ENCODE measurements around the gene LDLRAP1. TPM values are rescaled to one million over a fixed set of nuclear protein-coding genes. Genes with fewer than 3 reads are reported as not detected.

LDLRAP1 gene
- total RNA-seq, 1 donor: 18.5 TPM

DNA sequence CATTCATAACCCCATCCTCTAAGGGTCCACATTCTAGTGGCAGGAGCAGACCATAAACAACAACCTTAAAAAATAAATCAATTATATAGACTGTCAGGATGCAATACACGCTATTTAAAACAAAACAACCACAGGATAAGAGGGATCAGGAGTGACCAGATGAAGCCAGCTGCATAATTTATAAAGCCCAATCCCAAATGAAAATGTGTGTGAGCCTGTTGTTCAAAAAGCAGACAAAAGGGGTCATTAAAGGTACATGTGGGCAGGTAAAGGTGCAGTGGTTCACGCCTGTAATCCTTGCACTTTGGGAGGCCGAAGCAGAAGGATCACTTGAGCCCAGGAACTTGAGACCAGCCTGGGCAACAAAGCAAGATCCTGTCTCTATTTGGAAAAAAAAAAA is 10.4 kb upstream of the LDLRAP1 start:
- Histone ChIP-seq H4K20me1 (ENCODE audit: insufficient read depth, low read length) (no peaks in the 10 kb centered on the region), H2AFZ (ENCODE audit: low read length) (no peak overlapping the region)

DNA sequence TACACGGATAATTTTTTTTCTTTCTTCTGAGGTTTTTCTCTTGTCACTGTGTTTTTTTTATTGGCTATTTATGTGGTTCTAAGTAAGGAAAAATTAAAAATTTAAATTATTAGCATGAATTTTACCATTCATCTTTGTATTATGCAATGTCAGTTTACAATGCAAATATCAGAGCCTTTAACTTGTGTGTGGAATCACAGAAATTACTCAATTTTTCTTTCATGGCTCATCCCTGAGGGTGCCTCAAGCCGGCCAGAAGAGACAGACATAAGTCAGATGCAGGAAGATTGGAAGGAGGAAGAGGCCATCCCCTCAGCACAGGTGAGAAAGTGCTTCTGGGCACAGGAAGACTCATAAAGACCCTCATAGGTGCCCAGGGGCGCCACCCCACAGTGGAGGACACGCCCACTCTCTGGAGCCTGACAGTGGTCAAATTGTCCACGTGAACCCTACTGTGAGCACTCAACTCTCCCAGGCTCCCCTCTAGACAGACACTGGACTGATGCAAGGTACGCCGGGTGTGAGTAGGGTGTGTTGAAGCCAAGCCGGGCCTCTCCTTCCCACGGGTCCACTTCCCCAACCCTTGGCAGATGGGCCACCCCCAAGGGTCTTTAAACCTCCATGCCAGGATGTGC is 9.5 kb upstream of the LDLRAP1 start:
- Histone ChIP-seq H3K4me2 (ENCODE audit: insufficient read depth, low read length) (no peak overlapping the region), H4K20me1 (ENCODE audit: insufficient read depth, low read length) (no peaks in the 10 kb centered on the region), H3K36me3 (ENCODE audit: insufficient read depth, low read length) (no peaks in the 10 kb centered on the region), H3K9me3 (ENCODE audit: low read depth, low read length) (no peaks in the 10 kb centered on the region), H3K79me2 (ENCODE audit: insufficient read depth, low read length) (no peaks in the 10 kb centered on the region), H2AFZ (ENCODE audit: low read length) (no peak overlapping the region), H3K27ac (ENCODE audit: low read depth, low read length) (no peak overlapping the region), H3K27me3 (ENCODE audit: insufficient read depth, low read length) (peaks cover 9% of the 10 kb centered on the region), H3K4me1 (ENCODE audit: insufficient read depth, low read length) (peaks cover 3% of the 10 kb centered on the region), H3K4me3 (ENCODE audit: insufficient read depth, low read length) (no peak overlapping the region)
- TF ChIP-seq, protein P1, sequence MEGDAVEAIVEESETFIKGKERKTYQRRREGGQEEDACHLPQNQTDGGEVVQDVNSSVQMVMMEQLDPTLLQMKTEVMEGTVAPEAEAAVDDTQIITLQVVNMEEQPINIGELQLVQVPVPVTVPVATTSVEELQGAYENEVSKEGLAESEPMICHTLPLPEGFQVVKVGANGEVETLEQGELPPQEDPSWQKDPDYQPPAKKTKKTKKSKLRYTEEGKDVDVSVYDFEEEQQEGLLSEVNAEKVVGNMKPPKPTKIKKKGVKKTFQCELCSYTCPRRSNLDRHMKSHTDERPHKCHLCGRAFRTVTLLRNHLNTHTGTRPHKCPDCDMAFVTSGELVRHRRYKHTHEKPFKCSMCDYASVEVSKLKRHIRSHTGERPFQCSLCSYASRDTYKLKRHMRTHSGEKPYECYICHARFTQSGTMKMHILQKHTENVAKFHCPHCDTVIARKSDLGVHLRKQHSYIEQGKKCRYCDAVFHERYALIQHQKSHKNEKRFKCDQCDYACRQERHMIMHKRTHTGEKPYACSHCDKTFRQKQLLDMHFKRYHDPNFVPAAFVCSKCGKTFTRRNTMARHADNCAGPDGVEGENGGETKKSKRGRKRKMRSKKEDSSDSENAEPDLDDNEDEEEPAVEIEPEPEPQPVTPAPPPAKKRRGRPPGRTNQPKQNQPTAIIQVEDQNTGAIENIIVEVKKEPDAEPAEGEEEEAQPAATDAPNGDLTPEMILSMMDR (IDR thresholded peaks at IDR 0.05; ENCODE audit: extremely low read depth, low read depth, low read length): no peak
- peak; percentile 80 for DNase-seq (ENCODE audit: insufficient read length, low spot score, missing footprints)

More for the DNA sequence above, 10.4 kb upstream of the LDLRAP1 start:
- Histone ChIP-seq H3K4me1 (ENCODE audit: insufficient read depth, low read length) (peaks cover 3% of the 10 kb centered on the region), H3K9me3 (ENCODE audit: low read depth, low read length) (no peaks in the 10 kb centered on the region), H3K79me2 (ENCODE audit: insufficient read depth, low read length) (no peaks in the 10 kb centered on the region), H3K27ac (ENCODE audit: low read depth, low read length) (no peak overlapping the region), H3K36me3 (ENCODE audit: insufficient read depth, low read length) (no peaks in the 10 kb centered on the region), H3K4me3 (ENCODE audit: insufficient read depth, low read length) (no peak overlapping the region), H3K4me2 (ENCODE audit: insufficient read depth, low read length) (no peak overlapping the region), H3K27me3 (ENCODE audit: insufficient read depth, low read length) (peaks cover 9% of the 10 kb centered on the region)
- TF ChIP-seq, protein P1 (IDR thresholded peaks at IDR 0.05; ENCODE audit: extremely low read depth, low read depth, low read length): no peak
- peak; percentile 64 for DNase-seq (ENCODE audit: insufficient read length, low spot score, missing footprints)

DNA sequence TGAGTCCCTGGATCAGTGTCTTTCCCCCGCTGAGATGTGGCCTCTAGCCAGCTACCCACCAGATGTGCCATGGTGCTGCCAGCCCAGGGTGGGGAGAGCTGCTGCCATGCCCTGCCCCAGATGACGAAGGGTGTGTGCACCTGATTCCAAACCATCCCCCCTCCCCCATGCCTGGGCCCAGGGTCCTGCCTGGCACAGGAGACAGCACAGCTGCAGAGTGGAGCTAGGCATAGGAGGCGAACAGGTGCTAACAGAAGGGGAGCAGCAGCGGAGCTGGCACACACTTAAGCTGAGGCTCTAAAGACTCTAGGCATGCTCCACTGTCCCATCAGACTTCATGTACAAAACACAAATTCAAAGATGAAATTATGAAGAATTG is 9.0 kb upstream of the LDLRAP1 start:
- no peak overlapping the region for H3K27ac ChIP-seq (ENCODE audit: low read depth, low read length)
- TF ChIP-seq, protein P1 (IDR thresholded peaks at IDR 0.05; ENCODE audit: extremely low read depth, low read depth, low read length): no peak
- H3K27me3 ChIP-seq (ENCODE audit: insufficient read depth, low read length): peaks cover 9% of the 10 kb centered on the region
- peaks cover 3% of the 10 kb centered on the region for H3K4me1 ChIP-seq (ENCODE audit: insufficient read depth, low read length)
- H3K36me3 ChIP-seq (ENCODE audit: insufficient read depth, low read length): no peaks in the 10 kb centered on the region
- H3K4me3 ChIP-seq (ENCODE audit: insufficient read depth, low read length): no peak overlapping the region
- H3K79me2 ChIP-seq (ENCODE audit: insufficient read depth, low read length): no peaks in the 10 kb centered on the region
- H3K9me3 ChIP-seq (ENCODE audit: low read depth, low read length): no peaks in the 10 kb centered on the region
- peak; percentile 47 for DNase-seq (ENCODE audit: insufficient read length, low spot score, missing footprints)
- no peaks in the 10 kb centered on the region for H4K20me1 ChIP-seq (ENCODE audit: insufficient read depth, low read length)
- no peak overlapping the region for H3K4me2 ChIP-seq (ENCODE audit: insufficient read depth, low read length)
- no peak overlapping the region for H2AFZ ChIP-seq (ENCODE audit: low read length)

DNA sequence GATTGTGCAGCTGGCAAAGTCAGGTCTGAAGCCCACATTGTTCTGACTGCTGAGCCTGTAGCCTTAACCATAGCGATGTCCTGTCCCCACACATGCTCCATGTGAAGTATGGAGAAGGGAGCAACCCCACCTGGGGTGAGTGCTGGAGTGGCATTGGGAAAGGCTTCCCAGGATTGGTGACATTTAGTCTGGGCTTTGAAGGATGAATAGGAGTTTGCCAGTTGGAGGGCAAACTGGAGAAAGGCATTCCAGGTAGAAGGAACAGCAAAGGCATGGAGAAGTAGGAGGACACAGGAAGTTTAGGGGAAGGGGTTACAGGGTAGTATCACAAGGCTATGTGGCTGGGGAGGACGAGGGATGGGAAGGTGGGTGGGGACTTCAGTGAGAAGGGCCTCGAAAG is 7.3 kb upstream of the LDLRAP1 start:
- no peak overlapping the region for H3K4me2 ChIP-seq (ENCODE audit: insufficient read depth, low read length)
- no peak overlapping the region for H3K4me3 ChIP-seq (ENCODE audit: insufficient read depth, low read length)
- peak; percentile 54 for DNase-seq (ENCODE audit: insufficient read length, low spot score, missing footprints)
- TF ChIP-seq, protein P1 (IDR thresholded peaks at IDR 0.05; ENCODE audit: extremely low read depth, low read depth, low read length): no peak
- no peak overlapping the region for H2AFZ ChIP-seq (ENCODE audit: low read length)
- no peaks in the 10 kb centered on the region for H3K36me3 ChIP-seq (ENCODE audit: insufficient read depth, low read length)
- H4K20me1 ChIP-seq (ENCODE audit: insufficient read depth, low read length): no peaks in the 10 kb centered on the region
- H3K27me3 ChIP-seq (ENCODE audit: insufficient read depth, low read length): peaks cover 9% of the 10 kb centered on the region
- H3K4me1 ChIP-seq (ENCODE audit: insufficient read depth, low read length): peaks cover 3% of the 10 kb centered on the region
- no peaks in the 10 kb centered on the region for H3K79me2 ChIP-seq (ENCODE audit: insufficient read depth, low read length)
- H3K27ac ChIP-seq (ENCODE audit: low read depth, low read length): no peak overlapping the region
- H3K9me3 ChIP-seq (ENCODE audit: low read depth, low read length): no peaks in the 10 kb centered on the region
